Measurements from ENCODE around the gene TMEM242.

GRCh38 chr6:157263146-157263545 is 60.2 kb downstream of the TMEM242 start:
- TF ChIP-seq AR (CRISPR knock-in tag; IDR thresholded peaks at IDR 0.05) (no peak), AFF4 (CRISPR knock-in tag; IDR thresholded peaks at IDR 0.05; ENCODE audit: borderline replicate concordance) (no peak), CTCF (IDR thresholded peaks at IDR 0.05) (no peak), ZSCAN18 (CRISPR knock-in tag; IDR thresholded peaks at IDR 0.05) (no peak), ATF3 (CRISPR knock-in tag; conservative IDR thresholded peaks at IDR 0.05) (no peak), SP1 (CRISPR knock-in tag; conservative IDR thresholded peaks at IDR 0.05) (no peak), NFE2L1 (CRISPR knock-in tag; IDR thresholded peaks at IDR 0.05) (no peak), TEAD4 (CRISPR knock-in tag; IDR thresholded peaks at IDR 0.05) (no peak), JAZF1 (CRISPR knock-in tag; IDR thresholded peaks at IDR 0.05) (no peak)
